NCI-H2029 treated with DMSO at 0.1 percent for 48 hours (cell line): ENCODE data around the gene SF3A1.

Experiments
- DNase-seq: peaks from one replicate; lab custom pipeline; 2025; lab: John Stamatoyannopoulos, UW

SF3A1 gene

DNA sequence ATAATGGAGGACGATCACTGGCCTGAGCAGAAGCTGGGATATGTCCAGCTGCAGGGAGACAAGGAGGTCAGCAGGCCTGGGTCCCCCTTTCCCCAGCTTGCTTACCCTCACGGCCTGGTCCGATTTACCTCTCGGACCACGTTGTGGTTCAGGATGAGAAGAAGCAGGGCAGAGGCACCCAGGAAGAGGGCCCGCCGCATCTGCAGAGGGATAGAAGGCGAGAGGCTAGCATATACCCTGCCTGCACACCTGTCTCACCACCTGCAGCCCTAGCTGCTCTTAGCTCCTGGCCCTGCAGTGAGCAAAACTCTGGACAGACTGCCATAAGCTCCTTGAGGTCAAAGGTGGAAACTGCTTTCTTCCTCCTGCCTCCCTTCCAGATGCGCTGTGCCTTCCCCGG, 29.2 kb upstream of the SF3A1 start:
- DNase-seq: no peak

- DNase-seq: no peak
Measured at GRCh38 chr22:30383061-30383460, 26.4 kb upstream of the SF3A1 start.

DNA sequence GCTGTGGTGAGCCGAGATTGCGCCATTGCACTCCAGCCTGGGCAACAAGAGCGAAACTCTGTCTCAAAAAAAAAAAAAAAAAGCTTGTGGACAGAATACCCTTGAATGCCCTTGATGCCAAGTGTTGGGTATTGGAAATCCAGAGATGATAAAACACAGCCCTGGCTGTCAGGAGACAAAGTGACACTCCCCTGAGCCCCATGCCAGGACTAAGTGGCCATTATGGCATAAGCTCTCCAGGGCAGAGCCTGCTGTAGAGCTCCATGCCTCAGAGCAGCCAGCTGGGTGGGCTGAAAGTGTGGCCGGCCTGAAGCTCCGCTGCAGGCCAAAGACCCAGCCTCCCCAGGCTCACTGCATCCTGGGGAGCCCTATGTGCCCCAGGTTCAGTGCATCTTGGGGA, 25.6 kb upstream of the SF3A1 start:
- DNase-seq: no peak

GRCh38 chr22:30381264-30381663, 24.6 kb upstream of the SF3A1 start:
- no peak for DNase-seq

- DNase-seq: no peak
Measured at GRCh38 chr22:30380011-30380410, 23.3 kb upstream of the SF3A1 start.

- DNase-seq: no peak
Measured at GRCh38 chr22:30375312-30375849, 18.7 kb upstream of the SF3A1 start.

- DNase-seq: no peak
Measured at GRCh38 chr22:30373331-30374325, 16.9 kb upstream of the SF3A1 start.

DNA sequence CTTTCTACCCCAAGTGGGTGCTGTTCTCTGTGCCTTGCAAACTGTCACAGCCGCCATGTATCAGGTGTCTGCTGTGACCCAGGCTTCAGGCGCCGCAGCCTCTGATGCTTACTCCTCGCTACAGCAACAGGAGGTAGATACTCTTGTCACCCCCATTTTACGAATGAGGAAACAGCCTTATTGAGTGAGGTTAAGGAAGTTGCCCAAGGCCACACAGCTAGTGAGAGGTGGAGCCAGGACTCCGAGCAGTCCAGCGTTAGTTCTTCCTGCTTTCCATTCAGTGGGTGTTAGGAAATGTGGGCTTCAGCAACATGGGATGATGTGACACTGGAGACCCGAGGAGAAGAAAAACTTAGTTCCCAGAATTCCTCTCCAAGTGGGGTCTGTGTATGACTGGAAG, 16.2 kb upstream of the SF3A1 start:
- DNase-seq: no peak

DNA sequence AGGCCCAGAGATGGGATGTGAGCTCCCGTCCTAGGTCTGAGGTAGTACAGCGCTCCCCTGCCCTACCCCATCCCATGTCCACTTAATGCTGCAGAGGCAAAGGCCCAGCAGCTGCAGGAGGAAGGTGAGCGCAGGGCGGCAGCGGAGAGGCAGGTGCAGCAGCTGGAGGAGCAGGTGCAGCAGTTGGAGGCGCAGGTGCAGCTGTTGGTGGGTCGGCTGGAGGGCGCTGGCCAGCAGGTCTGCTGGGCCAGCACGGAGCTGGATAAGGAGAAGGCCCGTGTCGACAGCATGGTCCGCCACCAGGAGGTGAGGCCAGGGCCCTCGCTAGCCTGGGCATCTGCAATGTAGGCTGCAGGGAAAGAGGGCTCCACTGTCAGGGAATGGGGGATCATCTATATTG, 15.3 kb upstream of the SF3A1 start:
- DNase-seq: no peak

GRCh38 chr22:30371321-30371720, 14.6 kb upstream of the SF3A1 start:
- no peak for DNase-seq

GRCh38 chr22:30370641-30371230, 14.0 kb upstream of the SF3A1 start:
- DNase-seq: no peak

GRCh38 chr22:30368420-30368819, 11.7 kb upstream of the SF3A1 start:
- no peak for DNase-seq

- no peak for DNase-seq
Measured at GRCh38 chr22:30365891-30366290, 9.2 kb upstream of the SF3A1 start.

GRCh38 chr22:30362651-30363281, 6.1 kb upstream of the SF3A1 start:
- DNase-seq: no peak

DNA sequence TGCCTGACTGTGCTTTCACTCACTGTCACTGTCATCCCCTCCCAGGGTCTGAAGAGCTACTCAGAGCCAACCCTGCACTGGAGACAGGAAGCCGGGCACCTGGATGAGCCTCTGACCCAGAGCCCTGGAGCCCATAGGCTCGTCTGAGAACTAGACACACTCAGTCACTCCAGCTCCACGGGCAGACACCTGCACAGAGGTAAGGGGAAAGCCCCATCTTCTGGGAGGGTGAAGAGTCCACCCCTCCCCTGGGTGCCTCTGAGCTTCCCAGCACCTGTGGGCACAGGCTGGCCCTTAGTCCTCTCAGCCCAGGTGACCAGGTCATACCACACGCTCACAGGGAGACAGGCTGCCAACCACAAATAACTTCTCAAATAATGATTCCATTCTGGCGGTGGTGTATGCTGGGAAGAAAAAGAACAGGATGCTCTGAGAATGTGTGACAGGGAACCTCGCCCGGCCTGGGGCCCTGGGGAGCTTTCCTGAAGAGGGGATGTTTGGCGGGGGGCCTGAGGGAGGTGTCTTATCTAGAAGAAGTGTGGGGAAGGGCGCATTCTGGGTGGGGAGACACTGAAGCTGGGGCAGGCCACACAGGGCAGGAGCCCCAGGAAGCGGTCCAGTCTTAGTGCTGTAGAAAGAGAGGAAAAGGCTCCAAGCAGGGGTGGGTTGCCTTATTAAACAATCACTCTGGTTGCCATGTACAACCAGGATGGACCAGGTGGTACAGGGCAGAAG, 5.4 kb upstream of the SF3A1 start:
- no peak for DNase-seq

DNA sequence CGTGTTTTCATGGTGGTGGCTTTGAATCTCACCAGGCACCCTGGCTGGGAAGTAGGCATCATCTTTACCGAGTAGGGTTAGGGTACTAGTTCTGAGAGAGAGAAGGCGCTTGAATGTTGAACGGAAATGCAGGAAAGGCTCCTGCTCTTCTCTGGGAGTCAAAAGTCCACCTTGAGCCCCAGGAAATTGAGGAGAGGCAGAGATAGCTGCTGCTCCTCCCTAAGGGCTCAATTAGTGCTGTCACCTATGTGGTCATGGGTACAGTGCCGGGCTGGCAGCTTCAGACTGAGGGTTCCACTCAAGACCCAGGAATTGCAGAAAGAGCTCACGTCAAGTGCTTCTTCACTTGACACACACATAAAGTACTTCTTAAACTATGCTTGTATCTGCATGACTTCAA, 1.8 kb upstream of the SF3A1 start:
- no peak for DNase-seq

DNA sequence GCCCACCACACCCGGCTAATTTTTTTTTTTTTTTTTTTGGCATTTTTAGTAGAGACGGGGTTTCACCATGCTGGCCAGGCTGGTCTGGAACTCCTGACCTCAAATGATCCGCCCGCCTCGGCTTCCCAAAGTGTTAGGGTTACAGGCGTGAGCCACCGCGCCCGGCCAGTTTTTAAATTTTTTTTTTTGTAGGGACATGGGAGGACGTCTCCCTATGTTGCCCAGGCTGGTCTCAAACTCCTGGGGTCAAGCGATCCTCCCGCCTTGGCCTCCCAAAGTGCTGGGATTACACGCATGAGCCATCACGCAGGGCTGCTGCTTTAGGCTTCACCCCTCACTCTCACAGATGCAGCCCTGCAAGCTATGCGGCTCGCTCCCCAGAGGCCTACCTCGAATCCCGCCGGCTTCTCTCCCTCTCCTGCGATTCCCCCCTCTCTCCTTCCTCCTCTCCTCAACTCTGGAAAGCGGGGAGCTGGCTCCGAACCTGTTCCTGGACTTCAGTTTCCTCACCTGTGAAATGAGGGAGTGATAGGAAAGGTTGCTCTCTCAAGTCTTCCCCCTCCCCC, 1.0 kb upstream of the SF3A1 start:
- no peak for DNase-seq

DNA sequence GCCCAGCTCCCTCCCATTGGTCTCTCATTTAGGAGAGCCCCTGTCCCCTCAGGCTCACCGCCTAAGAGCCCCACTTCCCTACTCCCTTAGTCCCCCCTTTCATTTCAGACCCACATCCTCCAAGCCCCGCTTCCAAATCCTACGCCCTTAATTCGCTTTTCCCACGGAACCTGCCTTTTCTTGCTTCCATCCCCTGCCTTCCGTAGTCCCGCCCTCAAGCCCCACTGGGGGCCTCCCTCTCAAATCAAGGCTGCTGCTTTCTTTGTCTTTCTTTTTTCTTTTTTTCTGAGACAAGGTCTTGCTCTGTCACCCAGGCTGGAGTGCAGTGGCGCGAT, 509 bp upstream of the SF3A1 start:
- DNase-seq: no peak

DNA sequence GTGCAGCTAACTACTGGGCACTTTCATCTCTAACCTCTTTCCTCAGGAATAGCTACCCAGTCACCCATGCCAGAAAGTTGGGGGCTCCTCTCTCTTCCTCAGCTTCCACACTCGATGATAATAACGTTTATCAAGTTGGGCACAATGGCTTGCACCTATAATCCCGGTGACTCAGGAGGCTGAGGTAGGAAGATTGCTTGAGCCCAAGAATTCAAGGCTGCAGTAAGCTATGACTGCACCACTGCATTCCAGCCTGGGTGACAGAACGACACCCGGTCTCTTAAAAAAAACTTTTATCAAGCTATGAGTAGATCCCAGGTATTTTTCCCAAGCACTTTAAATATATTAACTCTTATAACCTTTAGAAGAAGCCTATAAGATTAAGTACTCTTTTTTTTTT, 2.0 kb downstream of the SF3A1 start:
- DNase-seq: no peak

DNA sequence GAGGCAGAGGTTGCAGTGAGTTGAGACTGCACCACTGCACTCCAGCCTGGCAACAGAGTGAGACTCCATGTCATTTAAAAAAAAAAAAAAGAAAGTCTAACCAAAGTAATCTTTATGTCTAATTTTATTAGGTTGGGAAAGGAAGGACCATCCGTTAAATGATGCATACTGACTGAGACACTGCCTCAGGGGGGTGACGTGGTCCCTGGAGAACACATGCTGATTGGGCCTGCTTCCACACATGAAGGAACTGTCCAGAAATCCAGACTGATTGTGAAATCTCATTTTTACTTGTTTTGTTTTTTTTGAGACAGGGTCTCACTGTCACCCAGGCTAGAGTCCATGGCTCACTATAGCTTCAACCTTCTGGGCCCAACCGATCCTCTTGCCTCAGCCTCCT, 5.5 kb downstream of the SF3A1 start:
- DNase-seq: no peak

DNA sequence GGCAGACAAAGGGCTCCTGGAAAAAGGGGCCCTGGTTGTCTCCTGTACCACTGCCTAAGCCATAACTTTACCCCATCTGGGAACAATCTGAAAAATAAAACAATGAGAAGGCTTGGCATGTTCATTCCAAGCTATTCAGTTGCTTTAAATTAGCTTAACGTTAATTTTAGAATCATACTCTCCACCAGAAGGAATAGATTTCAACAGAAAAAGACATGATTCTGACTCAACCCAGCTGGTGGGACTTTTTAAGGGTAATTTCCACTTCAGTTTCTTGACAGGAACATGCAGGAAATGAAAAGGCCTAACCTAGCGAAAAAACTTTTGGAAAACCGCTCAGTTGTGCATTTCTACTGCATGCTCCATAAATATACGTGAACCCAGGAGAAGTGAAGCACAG, 7.9 kb downstream of the SF3A1 start:
- no peak for DNase-seq

DNA sequence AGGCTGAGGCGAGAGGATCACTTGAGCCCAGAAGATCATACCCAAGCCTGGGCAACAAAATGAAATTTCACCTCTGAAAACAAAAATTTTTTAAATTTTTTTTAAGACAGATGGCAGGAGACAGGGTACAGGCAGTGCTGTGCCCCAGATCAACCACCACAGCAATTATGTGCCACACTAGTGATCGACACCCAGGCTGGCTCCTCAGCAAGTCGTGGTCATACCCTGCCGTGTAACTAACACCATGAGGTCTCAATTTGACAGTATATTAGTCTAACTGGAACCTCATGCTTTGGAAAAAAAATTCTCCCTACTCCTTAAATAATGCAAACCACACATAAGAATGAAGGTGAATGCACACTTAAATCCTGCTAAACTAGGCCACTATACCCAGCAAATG, 8.3 kb downstream of the SF3A1 start:
- no peak for DNase-seq
